GM18517 (cell line): Measurements from ENCODE around the gene ATP11A.

Source experiments
- ATAC-seq: cut with Tn5 transposase; IDR thresholded peaks from one replicate; pipeline ENCODE4 v1.9.1; 2021; ENCODE audit warnings: mild to moderate bottlenecking, moderate library complexity; ENCODE audit not compliant: unreplicated experiment

Gene ATP11A

DNA sequence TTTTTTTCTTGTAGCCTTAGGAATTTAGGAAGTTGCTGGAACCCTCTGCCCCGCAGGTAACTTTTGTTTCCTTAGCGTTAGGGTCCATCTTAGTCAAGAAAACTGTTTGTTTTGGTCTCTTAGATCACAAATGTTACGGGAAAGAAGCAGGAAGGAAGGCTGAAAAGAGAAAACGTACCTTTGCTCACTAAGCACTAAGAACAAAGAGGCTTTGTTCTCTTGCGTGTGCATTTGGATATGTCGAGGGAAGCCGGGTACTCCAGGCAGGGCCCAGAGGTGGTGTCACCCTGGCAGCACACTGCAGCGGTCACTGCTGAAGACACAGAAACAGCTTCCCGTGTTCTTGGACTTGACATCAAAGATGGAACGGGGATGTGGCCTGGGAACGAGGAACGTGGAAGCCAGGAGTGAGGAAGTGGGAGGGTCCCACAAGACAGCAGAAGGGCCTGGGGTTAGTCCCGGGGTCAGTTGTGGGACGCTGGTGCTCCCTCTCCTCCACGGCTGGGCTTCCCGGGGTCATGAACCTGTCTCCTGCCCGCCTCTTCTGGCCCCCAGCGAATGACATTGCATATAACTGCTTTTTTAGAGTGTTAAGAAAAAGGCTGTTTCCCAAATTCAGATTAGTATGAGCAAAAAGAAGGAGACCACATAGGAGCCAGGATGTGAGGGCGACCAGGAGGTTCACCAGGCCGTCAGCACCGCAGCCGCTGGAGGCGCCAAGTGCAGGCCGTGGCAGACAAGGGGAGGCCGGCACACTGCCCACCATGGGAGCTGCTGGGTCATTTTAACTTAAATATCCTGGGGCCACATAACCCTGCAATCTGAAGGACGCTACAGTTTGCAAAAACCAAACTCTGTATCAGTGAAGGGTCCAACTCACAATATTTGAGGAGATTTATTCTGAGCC is 31.6 kb downstream of the ATP11A start:
- no peak for ATAC-seq

DNA sequence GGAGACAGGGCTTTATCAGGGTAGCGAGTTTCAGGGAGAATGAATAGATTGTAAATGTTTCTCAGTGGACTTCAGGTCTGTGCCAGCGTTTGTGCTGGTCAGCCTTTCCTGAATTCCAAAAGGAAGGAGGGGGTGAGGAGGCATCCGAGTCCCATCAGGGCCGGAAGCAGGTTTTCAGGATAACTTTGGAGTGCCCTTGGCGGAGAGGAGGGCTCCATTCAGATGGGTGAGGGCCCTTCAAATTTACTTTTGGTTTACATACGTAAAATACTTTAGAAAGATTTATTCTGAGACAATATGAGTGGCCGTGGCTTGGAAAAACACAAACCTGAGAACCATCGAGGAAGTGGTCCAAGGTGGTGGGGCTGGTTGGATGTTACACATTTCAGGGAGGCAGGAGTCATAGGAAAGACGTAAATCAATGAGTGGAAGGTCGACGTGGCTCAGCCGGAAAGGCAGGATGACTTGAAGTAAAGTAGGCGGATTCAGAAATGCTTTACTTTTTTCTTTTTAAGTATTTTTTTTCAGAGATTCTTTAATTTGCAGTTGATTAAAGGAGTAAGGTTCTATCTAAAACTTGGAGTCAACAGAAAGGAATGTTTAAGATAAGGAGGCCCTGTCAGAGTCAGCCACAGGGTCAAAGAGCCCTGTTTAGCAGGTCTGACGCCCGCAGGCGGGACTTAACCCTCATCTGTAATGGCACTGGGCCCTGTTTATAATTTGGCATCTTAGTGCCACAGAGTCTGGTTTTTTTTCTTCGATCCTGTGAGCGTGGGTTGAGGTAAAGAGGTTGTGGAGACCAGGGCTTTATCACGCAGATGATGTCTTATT is 32.8 kb downstream of the ATP11A start:
- ATAC-seq, result no peak

DNA sequence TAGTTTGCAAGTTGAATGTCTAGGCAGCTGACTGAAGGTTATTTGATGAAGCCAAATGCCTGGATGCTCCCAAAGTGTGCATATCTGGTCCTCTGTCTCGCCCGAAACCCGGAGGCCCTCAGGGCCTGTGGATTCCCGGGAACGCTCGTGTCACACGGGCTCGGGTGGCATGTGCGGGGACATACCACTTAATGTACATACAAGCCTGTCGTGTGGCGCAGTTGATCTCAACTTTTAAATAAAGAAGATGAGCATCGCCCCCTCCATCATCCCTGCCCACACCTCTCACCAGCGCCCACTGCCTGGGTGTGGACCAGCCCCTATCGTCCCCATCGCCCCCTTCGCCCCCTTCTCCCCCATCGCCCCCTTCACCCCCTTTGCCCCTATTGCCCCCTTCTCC is 33.9 kb downstream of the ATP11A start:
- ATAC-seq, result no peak

DNA sequence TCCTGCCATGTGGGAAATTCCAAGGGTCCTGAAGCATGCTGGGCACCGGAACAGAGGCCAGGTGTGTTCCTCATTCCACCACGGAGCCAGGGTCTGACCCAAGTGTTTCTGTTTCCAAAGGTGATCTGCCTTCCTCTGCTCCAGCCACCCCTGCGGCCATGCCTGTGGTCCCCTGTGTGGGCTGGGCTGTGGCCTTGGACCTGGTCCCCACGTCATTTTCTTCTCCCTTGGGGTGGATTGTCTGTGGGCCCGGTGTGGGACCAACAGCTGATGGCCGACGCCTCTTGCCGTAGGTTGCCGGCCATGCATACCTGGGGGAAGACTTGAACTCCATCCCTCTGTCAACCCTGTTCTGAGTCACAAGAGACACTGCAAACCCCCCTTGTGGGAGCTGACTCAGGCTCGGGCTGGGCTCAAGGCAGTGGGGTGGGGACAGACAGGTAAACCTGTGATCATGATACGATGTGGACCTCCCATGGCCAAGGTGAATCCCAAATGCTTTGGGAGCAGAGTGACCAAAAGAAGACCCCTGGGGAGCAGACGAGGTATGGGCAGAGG is 35.0 kb downstream of the ATP11A start:
- ATAC-seq, result no peak

DNA sequence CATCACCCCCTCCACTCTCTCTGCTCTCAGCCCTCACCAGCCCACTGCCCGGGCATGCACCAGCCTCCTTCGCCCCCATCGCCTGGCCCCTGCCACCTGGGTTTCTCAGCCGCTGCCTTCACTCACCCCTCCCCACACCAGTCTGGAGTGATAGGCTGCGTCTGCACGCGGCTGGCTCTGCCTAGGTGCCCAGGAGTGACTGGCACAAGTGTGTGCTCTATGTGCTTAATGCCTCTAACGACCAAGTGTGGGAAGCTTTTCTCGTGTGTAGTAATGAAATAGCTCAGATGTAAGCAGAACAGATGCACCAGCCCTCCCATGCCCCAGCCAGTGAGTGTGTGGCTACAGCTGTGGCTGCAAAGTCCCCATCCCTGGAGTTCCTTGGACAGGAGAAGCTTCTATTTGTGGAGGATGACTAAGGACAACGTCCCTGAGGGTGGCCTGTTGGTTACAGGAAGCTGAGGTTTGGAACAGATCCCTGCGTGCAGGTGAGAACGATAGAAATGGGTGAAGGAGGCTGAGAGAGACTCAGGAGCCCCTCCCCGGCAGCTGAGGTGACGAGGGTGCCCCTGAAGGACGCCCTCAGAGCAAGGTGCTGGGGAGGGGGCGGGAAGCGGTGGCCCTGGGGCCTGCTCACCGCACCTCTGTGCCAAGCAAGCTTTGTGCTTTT is 35.6 kb downstream of the ATP11A start:
- no peak for ATAC-seq

DNA sequence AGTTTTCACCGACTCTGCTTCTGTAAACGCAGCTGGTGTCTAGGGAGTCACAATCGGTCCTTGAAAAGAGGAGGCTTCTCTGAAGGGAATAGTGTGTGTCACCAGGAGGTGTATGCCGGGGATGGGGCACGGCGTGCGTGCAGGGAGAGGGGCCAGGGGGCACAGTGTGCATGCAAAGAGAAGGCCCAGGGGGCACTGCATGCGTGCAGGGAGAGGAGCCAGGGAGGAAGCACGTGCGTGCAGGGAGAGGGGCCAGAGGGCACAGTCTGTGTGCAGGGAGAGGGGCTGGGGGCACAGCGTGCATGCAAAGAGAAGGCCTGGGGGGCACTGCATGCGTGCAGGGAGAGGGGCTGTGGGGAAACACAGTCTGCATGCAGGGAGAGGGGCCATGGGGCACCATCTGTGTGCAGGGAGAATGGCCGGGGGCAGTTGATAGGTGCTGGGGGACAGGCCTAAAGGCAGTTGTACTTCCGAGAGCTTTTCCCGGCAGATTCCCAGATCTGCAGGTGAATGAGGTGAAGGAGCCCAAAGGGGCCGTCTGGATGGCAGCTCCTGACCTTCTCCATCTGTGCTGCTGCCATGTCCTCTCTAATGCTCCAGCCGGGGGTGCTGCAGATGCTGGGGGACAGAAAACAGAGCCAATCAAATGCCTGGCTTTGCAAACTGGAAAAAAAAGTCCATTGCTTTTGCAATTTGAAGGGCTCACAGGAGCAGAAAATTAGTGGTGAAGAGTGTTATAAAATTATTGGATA is 36.4 kb downstream of the ATP11A start:
- no peak for ATAC-seq

DNA sequence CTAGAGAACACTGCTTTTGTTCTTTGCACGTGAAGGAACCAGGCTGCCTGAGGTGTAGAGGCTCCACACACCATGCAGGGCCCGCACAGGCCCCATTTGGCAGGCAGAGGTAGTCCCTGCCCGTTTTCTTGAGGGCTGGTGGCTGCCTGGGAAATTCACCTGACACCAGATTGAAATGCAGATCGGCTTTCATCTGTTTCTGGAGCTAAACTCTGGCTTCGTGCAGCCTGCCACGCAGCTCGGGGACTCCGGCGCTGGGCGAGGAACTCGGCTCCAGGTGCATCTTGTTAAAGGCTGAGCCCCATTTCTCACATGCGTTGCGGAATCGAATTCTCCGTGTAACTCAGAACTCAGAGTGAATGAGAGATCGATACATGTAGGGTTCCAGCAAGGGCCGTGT is 37.7 kb downstream of the ATP11A start:
- ATAC-seq, result no peak

DNA sequence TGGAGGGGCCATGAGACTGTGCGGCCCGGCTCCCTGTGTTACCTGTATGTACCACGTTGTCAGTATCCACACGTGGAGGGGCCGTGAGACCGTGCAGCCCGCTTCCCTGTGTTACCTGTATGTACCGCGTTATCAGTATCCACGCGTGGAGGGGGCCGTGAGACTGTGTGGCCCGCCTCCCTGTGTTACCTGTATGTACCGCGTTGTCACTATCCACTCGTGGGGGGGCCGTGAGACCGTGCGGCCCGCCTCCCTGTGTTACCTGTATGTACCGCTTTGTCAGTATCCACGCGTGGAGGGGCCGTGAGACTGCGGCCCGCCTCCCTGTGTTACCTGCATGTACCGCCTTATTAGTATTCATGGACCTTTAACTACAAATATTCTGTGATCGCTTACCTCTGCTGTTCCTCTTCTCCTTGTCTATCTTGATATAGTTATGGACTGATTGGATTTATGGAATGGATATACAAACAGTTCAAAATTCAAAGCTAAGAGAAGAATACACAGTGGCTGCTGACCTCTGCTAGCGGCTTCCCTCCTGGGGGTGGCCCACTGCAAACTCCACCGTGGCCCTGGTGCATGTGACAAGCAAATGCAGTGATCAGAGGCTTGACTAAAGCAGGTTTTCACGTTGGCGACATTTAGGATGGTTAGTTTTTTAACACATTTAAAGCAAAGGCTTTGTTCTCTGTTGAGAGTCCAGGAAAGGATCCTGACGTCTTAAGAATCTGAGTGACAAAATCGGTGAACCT is 38.7 kb downstream of the ATP11A start:
- no peak for ATAC-seq

DNA sequence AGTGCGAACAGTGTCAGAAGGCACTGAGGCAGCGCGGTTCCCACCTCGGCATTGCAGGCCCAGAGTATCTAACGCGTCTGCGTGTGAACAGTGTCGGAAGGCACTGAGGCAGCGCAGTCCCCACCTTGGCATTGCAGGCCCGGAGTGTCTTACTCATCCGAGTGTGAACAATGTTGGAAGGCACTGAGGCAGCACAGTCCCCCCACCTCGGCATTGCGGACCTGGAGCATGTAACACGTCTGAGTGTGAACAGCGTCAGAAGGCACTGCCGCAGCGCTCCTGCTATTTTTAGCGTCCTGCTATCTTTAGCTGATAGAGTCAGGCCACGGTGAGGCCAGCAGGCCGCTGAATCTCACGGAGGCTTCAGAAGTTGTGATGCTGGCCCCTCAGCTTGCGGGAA is 39.6 kb downstream of the ATP11A start:
- no peak for ATAC-seq

DNA sequence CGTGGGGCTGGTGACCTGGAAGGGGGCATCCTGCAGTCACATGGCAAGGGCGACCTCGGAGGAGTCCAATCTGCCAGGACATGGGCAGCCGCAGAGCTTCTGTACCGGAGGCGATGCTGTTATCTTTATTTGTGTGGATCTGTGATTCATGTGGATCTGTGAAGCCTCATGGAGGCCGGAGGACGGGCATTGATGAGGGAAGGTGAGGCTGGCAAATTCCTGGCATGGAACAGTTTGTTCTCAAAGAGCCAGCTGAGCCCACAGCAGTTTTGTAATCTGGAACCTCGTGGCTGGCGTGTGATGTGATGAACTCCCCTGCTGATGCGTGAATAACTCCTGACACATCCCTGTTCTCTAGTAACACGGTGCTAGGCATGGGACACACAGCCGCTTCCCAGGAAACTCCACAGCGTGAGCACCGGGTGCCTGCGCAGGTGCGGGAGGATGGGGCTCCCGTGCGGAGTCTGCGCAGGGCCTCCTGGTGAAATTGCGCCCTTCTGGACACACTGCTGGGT is 40.4 kb downstream of the ATP11A start:
- no peak for ATAC-seq

DNA sequence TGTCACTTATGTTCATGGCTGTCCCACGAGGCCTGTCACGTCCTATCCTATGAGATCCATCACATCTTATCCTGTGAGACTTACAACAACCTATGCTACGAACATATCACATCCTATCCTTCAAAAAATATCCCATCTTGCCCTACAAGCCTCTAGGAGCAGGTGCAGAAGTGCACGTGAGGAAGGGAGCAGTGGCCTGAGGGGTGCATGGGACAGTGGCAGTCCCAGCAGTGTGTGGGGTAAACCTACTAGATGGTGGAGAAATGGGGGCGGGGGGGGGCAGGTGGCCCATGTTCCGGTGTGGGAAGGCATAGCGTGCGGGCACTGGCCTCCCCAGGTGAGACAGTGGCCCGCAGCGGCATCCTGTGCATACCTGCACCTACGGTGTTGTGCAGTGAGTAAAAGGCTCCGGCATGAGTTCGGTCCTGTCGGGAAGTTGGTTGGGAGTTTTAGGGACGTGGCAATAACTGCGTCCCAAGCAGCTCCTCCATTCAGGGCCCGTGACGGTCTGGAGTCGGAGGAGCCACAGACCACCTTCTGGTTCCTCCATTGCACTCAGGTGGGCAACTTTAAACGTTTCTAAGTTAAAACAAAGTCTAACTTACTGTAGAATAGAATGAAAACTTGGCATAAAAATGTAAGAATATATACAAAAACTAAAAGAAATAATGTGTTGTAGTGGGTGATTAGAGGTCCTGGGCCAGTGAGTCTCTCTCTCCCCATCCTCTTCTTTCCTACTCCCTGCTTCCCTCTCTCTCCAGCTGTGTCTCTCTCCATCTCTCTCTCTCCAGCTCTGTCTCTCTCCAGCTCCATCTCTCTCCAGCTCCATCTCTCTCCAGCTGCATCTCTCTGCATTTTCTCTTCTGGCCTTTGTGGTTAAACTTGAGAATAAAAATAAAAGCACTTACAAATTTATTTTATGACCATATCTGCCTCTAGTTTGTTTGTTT is 42.1 kb downstream of the ATP11A start:
- no peak for ATAC-seq

DNA sequence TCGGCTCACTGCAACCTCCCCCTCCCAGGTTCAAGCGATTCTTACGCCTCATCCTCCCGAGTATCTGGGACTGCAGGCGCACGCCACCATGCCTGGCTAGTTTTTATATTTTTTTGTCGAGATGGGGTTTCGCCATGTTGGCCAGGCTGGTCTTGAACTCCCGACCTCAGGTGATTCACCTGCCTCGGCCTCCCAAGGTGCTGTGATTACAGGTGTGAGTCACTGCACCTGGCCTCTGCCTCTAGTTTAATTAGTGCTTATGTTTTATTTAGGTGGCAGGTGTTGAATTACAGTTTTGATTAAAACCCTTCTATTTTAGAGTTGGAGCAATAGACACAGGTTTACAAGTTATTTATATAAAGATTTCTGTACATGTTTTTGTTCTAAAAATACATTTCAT is 42.8 kb downstream of the ATP11A start:
- no peak for ATAC-seq

DNA sequence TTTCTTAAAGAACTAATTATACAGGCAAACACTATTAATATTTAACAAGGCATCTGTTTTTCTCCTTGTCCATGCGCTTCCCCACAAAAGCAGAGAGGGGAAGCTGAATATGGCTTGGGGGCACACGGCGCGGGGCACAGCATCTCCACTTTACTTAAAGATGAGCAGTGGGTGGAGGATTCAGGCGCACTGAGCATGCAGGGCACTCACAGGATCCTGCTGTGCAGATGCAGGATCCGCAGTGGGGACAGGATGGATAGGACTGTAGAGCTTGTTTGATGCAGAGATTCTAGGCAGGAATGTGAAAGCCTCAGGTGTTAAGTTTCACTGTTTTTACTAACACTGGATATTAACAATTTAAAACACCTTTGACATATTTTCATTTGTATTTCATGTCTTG is 43.3 kb downstream of the ATP11A start:
- no peak for ATAC-seq

DNA sequence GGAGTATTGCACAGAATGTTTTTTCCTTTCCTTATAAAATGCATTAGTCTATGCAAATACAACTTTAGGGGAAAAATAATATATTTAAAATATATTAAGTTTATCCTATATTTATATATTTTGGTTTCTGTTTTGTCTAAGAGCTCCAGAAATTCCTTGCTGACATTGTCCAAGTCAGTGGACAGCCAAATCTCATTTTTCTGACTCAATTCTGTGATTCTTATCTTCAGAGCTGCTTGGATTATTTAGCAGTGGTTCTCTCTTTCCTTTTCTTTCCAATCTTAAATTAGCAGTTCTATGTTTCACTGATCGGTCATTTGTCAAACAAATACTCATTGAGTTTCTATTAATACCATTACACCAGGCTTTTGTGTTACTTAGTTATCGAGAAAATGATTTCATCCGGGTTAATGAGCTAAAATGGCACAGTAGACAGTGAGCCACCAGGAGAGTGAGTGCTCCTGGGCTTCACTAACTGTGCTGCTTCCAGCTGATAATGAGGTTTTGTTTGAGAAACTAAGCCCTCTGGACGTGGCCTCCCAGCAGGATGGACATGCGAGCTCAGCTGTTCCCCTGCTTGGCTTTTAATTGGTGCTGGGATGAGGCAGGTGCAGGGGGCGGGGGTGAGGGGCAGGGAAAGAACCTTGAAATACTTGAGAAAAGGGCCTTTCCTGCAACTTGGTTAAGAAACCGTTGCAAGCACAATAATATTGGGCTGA is 44.0 kb downstream of the ATP11A start:
- ATAC-seq, result no peak

DNA sequence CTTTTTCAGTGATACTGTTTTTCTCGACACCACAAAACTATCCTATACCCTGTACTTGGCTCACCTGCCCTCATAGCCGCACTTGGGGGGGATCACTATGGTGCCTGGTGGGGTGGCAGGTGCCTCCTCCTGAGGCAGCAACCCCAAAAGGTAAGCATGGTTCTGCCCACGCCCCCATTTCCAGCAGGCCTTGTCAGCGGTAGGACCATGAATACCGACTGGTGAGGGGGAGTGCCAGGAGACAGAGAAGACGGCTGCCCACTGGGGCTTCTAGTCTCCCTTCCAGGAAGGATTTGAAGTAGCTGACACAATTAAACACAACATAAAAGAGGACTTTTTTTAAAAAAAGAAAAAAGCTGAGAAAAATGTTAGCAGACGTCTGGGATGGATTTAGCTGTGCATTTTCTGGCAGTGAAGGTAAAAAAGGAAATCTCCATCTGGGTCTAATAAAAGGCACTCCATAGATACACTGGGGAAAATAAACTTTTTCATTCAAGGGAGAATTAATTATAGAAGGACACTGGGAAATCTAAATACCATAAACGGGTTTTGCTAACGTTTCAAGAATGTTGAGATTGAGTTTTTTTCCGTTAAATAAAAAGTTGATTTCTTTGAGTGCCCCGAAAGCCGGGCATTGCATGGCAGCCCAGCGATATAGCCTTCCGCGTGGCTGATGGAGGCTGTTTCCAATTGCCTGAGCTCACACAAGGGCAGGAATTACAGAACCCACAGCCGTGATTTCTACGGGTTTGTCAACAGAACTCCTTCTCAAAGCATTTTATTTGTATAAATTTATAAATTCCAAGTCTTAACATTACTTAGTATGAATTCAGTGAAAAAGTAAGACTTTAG is 45.1 kb downstream of the ATP11A start:
- no peak for ATAC-seq

DNA sequence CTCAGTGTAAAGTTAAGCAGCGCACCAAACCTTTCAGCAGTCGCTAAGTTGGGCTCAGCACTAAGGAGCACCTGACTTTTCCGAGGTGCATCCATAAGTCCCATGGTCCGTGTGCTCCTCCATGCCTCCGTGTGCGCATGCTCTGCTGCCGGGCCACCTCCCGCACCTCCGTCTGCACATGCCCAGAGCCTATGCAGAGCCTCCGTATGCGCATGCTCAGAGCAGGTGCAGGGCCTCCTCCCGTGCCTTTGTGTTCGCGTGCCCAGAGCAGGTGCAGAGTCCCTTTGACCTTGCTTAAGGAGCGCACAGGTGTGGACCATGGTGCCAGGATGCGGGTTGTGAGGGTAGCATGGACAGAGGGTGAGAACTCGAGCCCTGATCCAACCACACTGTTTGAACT is 46.0 kb downstream of the ATP11A start:
- no peak for ATAC-seq

DNA sequence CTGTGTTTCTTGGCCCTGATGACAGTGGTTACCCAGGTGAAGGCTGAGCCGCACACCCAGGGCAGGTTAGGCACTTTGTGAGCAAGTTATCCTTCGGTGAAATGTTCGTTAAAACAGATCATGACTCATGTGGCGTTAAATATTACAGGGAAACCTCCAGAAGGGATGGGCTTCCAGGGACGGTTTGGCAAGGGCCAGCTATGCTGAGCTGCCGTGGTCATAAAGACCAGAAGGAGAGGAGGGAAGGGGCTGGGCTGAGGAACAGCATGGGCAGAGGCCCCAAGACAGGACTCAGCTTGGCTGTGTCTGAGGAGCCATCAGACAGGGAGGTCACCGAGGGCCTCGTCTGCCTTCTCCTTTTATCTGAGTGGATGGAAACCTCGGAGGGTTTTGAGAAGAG is 47.5 kb downstream of the ATP11A start:
- no peak for ATAC-seq
